NT2/D1 (cell line): ENCODE measurements around the gene SRP68.

Experiments used
- SUZ12 ChIP-seq: IDR thresholded peaks from 2 replicates; pipeline ENCODE4 v1.6.1; 2011; ENCODE audit not compliant: insufficient read length, insufficient read depth; ENCODE audit errors: extremely low read depth
- ZNF274 ChIP-seq: IDR thresholded peaks from 2 replicates; pipeline ENCODE4 v1.6.1; 2011; ENCODE audit warnings: mild to moderate bottlenecking, low read depth, low read length

- TF ChIP-seq ZNF274, result no peak
- no peak for TF ChIP-seq SUZ12
Measured at GRCh38 chr17:76049836-76050537, 22.3 kb downstream of the SRP68 start.
